Subcutaneous adipose tissue (tissue), 4 donors: ENCODE results near the gene STXBP6. TPM values are rescaled to one million over a fixed set of nuclear protein-coding genes. Genes with fewer than 3 reads are reported as not detected.

Experiments used
- CTCF ChIP-seq: fragments of 450-650 bp; IDR thresholded peaks from one replicate; pipeline ENCODE4 v1.5.1; 2016; ENCODE audit warnings: low read depth, mild to moderate bottlenecking, control low read depth, antibody characterized with exemption, moderate library complexity
- total RNA-seq, 4 donors: library from RNA; depleted of rRNA; stranded (reverse); fragments of >200 nt; gene quantifications; one replicate each; pipeline ENCODE4 v1.1.0, GENCODE V29; 2016

Gene STXBP6
- total RNA-seq, 4 donors from 2014 or later = 5.4 to 11.7 (median 9.3) TPM

GRCh38 chr14:24859559-24859958 lies 190.4 kb downstream of the STXBP6 start:
- TF ChIP-seq CTCF = no peak

GRCh38 chr14:24858684-24859083 lies 191.3 kb downstream of the STXBP6 start:
- no peak for TF ChIP-seq CTCF

GRCh38 chr14:24858052-24858451 lies 191.9 kb downstream of the STXBP6 start:
- TF ChIP-seq CTCF = no peak

GRCh38 chr14:24857277-24857676 lies 192.7 kb downstream of the STXBP6 start:
- TF ChIP-seq CTCF = no peak

GRCh38 chr14:24853446-24853845 lies 196.5 kb downstream of the STXBP6 start:
- no peak for TF ChIP-seq CTCF

- TF ChIP-seq CTCF = no peak
Measured at GRCh38 chr14:24852312-24853060, 197.5 kb downstream of the STXBP6 start.

- no peak for TF ChIP-seq CTCF
Measured at GRCh38 chr14:24851837-24852236, 198.1 kb downstream of the STXBP6 start.
